WTC11 (cell line): ENCODE data around the gene KPNA2. TPM values are rescaled to one million over a fixed set of nuclear protein-coding genes. Genes with fewer than 3 reads are reported as not detected.

Experiments used
- ATAC-seq: fragments of 200-7000 bp; cut with Tn5 transposase; 2 replicates; pipeline ENCODE4 v1.10.0; 2021; ENCODE audit warnings: mild to moderate bottlenecking, moderate library complexity
- CTCF ChIA-PET: fragments of 300-600 bp; sonication (Branson Sonifier 250); formaldehyde crosslinking; loops from one replicate; lab custom pipeline; 2021; ENCODE audit warnings: antibody characterized with exemption; lab: Charles Lee
- POLR2A ChIA-PET: fragments of 350-600 bp; sonication (Branson Sonifier 250); formaldehyde crosslinking; loops from one replicate; lab custom pipeline; 2021; ENCODE audit warnings: antibody characterized with exemption; lab: Charles Lee
- DNase-seq: peaks from one replicate; pipeline ENCODE4 v3.0.0; 2021; ENCODE audit warnings: low spot score
- H3K27ac Mint-ChIP-seq: 2 replicates; pipeline ENCODE4 v1.8.0; 2021; ENCODE audit warnings: mixed read lengths
- H3K27me3 Mint-ChIP-seq: 2 replicates; pipeline ENCODE4 v1.8.0; 2021; ENCODE audit warnings: low read depth, mild to moderate bottlenecking, moderate library complexity, mixed read lengths
- H3K36me3 Mint-ChIP-seq: 2 replicates; pipeline ENCODE4 v1.8.0; 2021; ENCODE audit warnings: mixed read lengths
- H3K4me1 Mint-ChIP-seq: 2 replicates; pipeline ENCODE4 v1.8.0; 2022; ENCODE audit warnings: mixed read lengths
- H3K4me3 Mint-ChIP-seq: 2 replicates; pipeline ENCODE4 v1.8.0; 2021; ENCODE audit warnings: mild to moderate bottlenecking, moderate library complexity, mixed read lengths
- H3K9me3 Mint-ChIP-seq: 2 replicates; pipeline ENCODE4 v1.8.0; 2021; ENCODE audit warnings: mixed read lengths
- ATF1 ChIP-seq: sonication (generic); formaldehyde crosslinking; IDR thresholded peaks from 2 replicates; pipeline ENCODE4 v1.8.1; 2023; ENCODE audit warnings: mild to moderate bottlenecking, moderate library complexity, missing genetic modification reagents
- CBFB ChIP-seq: sonication (generic); formaldehyde crosslinking; IDR thresholded peaks from 2 replicates; pipeline ENCODE4 v1.8.1; 2022; ENCODE audit warnings: mild to moderate bottlenecking, low read depth, missing genetic modification reagents
- ELF4 ChIP-seq: sonication (generic); formaldehyde crosslinking; IDR thresholded peaks from 2 replicates; pipeline ENCODE4 v1.8.1; 2022; ENCODE audit warnings: low read depth, mild to moderate bottlenecking, moderate library complexity, missing genetic modification reagents
- ESRRA ChIP-seq: sonication (generic); formaldehyde crosslinking; IDR thresholded peaks from 2 replicates; pipeline ENCODE4 v1.8.1; 2022; ENCODE audit warnings: mild to moderate bottlenecking, missing genetic modification reagents, borderline replicate concordance
- NFATC4 ChIP-seq: fragments of 250-450 bp; sonication (Bioruptor Pico); IDR thresholded peaks from 2 replicates; pipeline ENCODE4 v1.9.0; 2021; ENCODE audit warnings: mild to moderate bottlenecking
- NFYB ChIP-seq: sonication (generic); formaldehyde crosslinking; conservative IDR thresholded peaks from 2 replicates; pipeline ENCODE4 v1.8.0; 2022; ENCODE audit warnings: low read depth, missing genetic modification reagents
- OVOL2 ChIP-seq: fragments of 250-450 bp; sonication (Bioruptor Pico); IDR thresholded peaks from 2 replicates; pipeline ENCODE4 v1.9.0; 2021; ENCODE audit warnings: mild to moderate bottlenecking, borderline replicate concordance
- SOX15 ChIP-seq: fragments of 250-450 bp; sonication (Bioruptor Pico); IDR thresholded peaks from 2 replicates; pipeline ENCODE4 v1.9.0; 2021; ENCODE audit warnings: mild to moderate bottlenecking
- ZBTB43 ChIP-seq: sonication (generic); formaldehyde crosslinking; IDR thresholded peaks from 2 replicates; pipeline ENCODE4 v1.8.1; 2023; ENCODE audit warnings: mild to moderate bottlenecking, missing genetic modification reagents
- ZMAT4 ChIP-seq: fragments of 250-450 bp; sonication (Bioruptor Pico); IDR thresholded peaks from 2 replicates; pipeline ENCODE4 v1.9.0; 2021; ENCODE audit warnings: mild to moderate bottlenecking
- ZNF121 ChIP-seq: sonication (generic); formaldehyde crosslinking; IDR thresholded peaks from 2 replicates; pipeline ENCODE4 v1.8.0; 2023; ENCODE audit warnings: missing genetic modification reagents
- ZNF317 ChIP-seq: sonication (generic); formaldehyde crosslinking; IDR thresholded peaks from 2 replicates; pipeline ENCODE4 v1.8.1; 2023; ENCODE audit warnings: low read depth, mild to moderate bottlenecking, moderate library complexity, missing genetic modification reagents, borderline replicate concordance
- ZNF423 ChIP-seq: fragments of 250-450 bp; sonication (Bioruptor Pico); IDR thresholded peaks from 2 replicates; pipeline ENCODE4 v2.1.2; 2022; ENCODE audit warnings: mild to moderate bottlenecking, moderate library complexity
- total RNA-seq: library from RNA; stranded (reverse); gene quantifications from 3 replicates; pipeline ENCODE4 v1.2.3, GENCODE V29; 2021
- TF ChIP-seq, protein P1 (sequence below): sonication (generic); formaldehyde crosslinking; IDR thresholded peaks from 2 replicates; pipeline ENCODE4 v1.8.0; 2022; ENCODE audit warnings: mild to moderate bottlenecking, missing genetic modification reagents
- TF ChIP-seq, protein P2 (sequence below): sonication (generic); formaldehyde crosslinking; IDR thresholded peaks from 2 replicates; pipeline ENCODE4 v1.8.0; 2023; ENCODE audit warnings: missing genetic modification reagents
- TF ChIP-seq, protein P3 (sequence below): sonication (generic); formaldehyde crosslinking; IDR thresholded peaks from 2 replicates; pipeline ENCODE4 v1.8.1; 2023; ENCODE audit warnings: mild to moderate bottlenecking, missing genetic modification reagents, borderline replicate concordance
- TF ChIP-seq, protein P4 (sequence below): fragments of 200-600 bp; IDR thresholded peaks from 2 replicates; pipeline ENCODE4 v1.8.0; 2022; ENCODE audit warnings: antibody characterized with exemption
- TF ChIP-seq, protein P5 (sequence below): sonication (generic); formaldehyde crosslinking; IDR thresholded peaks from 2 replicates; pipeline ENCODE4 v1.8.0; 2022; ENCODE audit warnings: mild to moderate bottlenecking, missing genetic modification reagents
- TF ChIP-seq, protein P6 (sequence below): fragments of 250-450 bp; sonication (Bioruptor Pico); IDR thresholded peaks from 2 replicates; pipeline ENCODE4 v1.8.0; 2021; ENCODE audit warnings: mild to moderate bottlenecking
- TF ChIP-seq, protein P7 (sequence below): sonication (generic); formaldehyde crosslinking; IDR thresholded peaks from 2 replicates; pipeline ENCODE4 v1.8.1; 2023; ENCODE audit warnings: mild to moderate bottlenecking, moderate library complexity, missing genetic modification reagents

KPNA2 gene
- total RNA-seq, 1 experiment from 2014 or later, result 466 TPM

- Mint-ChIP-seq H3K4me3 (no peak overlapping the region), H3K36me3 (no peaks in the 10 kb centered on the region), H3K27ac (peak overlapping the region; percentile 56; the same call in 1 of the 2 replicates), H3K9me3 (no peaks in the 10 kb centered on the region), H3K27me3 (peaks cover 27% of the 10 kb centered on the region), H3K4me1 (peaks cover 17% of the 10 kb centered on the region)
- ATAC-seq (no peak), DNase-seq (no peak)
- TF ChIP-seq, protein P1, sequence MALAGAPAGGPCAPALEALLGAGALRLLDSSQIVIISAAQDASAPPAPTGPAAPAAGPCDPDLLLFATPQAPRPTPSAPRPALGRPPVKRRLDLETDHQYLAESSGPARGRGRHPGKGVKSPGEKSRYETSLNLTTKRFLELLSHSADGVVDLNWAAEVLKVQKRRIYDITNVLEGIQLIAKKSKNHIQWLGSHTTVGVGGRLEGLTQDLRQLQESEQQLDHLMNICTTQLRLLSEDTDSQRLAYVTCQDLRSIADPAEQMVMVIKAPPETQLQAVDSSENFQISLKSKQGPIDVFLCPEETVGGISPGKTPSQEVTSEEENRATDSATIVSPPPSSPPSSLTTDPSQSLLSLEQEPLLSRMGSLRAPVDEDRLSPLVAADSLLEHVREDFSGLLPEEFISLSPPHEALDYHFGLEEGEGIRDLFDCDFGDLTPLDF (CRISPR knock-in tag), result no peak
- TF ChIP-seq CBFB (CRISPR knock-in tag), result no peak
- TF ChIP-seq, protein P2, sequence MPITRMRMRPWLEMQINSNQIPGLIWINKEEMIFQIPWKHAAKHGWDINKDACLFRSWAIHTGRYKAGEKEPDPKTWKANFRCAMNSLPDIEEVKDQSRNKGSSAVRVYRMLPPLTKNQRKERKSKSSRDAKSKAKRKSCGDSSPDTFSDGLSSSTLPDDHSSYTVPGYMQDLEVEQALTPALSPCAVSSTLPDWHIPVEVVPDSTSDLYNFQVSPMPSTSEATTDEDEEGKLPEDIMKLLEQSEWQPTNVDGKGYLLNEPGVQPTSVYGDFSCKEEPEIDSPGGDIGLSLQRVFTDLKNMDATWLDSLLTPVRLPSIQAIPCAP (CRISPR knock-in tag), result no peak
- no peak for TF ChIP-seq ATF1 (CRISPR knock-in tag)
- no peak for TF ChIP-seq NFATC4 (CRISPR knock-in tag)
- TF ChIP-seq, protein P3, sequence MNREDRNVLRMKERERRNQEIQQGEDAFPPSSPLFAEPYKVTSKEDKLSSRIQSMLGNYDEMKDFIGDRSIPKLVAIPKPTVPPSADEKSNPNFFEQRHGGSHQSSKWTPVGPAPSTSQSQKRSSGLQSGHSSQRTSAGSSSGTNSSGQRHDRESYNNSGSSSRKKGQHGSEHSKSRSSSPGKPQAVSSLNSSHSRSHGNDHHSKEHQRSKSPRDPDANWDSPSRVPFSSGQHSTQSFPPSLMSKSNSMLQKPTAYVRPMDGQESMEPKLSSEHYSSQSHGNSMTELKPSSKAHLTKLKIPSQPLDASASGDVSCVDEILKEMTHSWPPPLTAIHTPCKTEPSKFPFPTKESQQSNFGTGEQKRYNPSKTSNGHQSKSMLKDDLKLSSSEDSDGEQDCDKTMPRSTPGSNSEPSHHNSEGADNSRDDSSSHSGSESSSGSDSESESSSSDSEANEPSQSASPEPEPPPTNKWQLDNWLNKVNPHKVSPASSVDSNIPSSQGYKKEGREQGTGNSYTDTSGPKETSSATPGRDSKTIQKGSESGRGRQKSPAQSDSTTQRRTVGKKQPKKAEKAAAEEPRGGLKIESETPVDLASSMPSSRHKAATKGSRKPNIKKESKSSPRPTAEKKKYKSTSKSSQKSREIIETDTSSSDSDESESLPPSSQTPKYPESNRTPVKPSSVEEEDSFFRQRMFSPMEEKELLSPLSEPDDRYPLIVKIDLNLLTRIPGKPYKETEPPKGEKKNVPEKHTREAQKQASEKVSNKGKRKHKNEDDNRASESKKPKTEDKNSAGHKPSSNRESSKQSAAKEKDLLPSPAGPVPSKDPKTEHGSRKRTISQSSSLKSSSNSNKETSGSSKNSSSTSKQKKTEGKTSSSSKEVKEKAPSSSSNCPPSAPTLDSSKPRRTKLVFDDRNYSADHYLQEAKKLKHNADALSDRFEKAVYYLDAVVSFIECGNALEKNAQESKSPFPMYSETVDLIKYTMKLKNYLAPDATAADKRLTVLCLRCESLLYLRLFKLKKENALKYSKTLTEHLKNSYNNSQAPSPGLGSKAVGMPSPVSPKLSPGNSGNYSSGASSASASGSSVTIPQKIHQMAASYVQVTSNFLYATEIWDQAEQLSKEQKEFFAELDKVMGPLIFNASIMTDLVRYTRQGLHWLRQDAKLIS (CRISPR knock-in tag), result no peak
- TF ChIP-seq, protein P4, sequence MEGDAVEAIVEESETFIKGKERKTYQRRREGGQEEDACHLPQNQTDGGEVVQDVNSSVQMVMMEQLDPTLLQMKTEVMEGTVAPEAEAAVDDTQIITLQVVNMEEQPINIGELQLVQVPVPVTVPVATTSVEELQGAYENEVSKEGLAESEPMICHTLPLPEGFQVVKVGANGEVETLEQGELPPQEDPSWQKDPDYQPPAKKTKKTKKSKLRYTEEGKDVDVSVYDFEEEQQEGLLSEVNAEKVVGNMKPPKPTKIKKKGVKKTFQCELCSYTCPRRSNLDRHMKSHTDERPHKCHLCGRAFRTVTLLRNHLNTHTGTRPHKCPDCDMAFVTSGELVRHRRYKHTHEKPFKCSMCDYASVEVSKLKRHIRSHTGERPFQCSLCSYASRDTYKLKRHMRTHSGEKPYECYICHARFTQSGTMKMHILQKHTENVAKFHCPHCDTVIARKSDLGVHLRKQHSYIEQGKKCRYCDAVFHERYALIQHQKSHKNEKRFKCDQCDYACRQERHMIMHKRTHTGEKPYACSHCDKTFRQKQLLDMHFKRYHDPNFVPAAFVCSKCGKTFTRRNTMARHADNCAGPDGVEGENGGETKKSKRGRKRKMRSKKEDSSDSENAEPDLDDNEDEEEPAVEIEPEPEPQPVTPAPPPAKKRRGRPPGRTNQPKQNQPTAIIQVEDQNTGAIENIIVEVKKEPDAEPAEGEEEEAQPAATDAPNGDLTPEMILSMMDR, result no peak
- no peak for TF ChIP-seq NFYB
- TF ChIP-seq ZNF423 (CRISPR knock-in tag), result no peak
- no peak for TF ChIP-seq ELF4
- TF ChIP-seq, protein P5, sequence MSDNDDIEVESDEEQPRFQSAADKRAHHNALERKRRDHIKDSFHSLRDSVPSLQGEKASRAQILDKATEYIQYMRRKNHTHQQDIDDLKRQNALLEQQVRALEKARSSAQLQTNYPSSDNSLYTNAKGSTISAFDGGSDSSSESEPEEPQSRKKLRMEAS (CRISPR knock-in tag), result no peak
- TF ChIP-seq, protein P6, sequence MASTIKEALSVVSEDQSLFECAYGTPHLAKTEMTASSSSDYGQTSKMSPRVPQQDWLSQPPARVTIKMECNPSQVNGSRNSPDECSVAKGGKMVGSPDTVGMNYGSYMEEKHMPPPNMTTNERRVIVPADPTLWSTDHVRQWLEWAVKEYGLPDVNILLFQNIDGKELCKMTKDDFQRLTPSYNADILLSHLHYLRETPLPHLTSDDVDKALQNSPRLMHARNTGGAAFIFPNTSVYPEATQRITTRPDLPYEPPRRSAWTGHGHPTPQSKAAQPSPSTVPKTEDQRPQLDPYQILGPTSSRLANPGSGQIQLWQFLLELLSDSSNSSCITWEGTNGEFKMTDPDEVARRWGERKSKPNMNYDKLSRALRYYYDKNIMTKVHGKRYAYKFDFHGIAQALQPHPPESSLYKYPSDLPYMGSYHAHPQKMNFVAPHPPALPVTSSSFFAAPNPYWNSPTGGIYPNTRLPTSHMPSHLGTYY (CRISPR knock-in tag), result no peak
- no peak for TF ChIP-seq ZMAT4 (CRISPR knock-in tag)
- no peak for TF ChIP-seq ZNF317
- no peak for TF ChIP-seq OVOL2 (CRISPR knock-in tag)
- TF ChIP-seq ZNF121, result no peak
- no peak for TF ChIP-seq ZBTB43 (CRISPR knock-in tag)
- no peak for TF ChIP-seq SOX15 (CRISPR knock-in tag)
- TF ChIP-seq, protein P7, sequence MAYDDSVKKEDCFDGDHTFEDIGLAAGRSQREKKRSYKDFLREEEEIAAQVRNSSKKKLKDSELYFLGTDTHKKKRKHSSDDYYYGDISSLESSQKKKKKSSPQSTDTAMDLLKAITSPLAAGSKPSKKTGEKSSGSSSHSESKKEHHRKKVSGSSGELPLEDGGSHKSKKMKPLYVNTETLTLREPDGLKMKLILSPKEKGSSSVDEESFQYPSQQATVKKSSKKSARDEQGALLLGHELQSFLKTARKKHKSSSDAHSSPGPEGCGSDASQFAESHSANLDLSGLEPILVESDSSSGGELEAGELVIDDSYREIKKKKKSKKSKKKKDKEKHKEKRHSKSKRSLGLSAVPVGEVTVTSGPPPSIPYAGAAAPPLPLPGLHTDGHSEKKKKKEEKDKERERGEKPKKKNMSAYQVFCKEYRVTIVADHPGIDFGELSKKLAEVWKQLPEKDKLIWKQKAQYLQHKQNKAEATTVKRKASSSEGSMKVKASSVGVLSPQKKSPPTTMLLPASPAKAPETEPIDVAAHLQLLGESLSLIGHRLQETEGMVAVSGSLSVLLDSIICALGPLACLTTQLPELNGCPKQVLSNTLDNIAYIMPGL, result no peak
- no peak for TF ChIP-seq ESRRA (CRISPR knock-in tag)
- CTCF ChIA-PET, result interaction anchor here (1.0 kb wide), 1 partner anchor 10 kb away, joined by 3 read pairs; no protein-coding TSS in a partner anchor
- POLR2A ChIA-PET, result no interaction called here
These were observed 36.1 kb upstream of the KPNA2 start for GRCh38 chr17:67999291-67999911.
